ENCODE results near the gene SETD7. TPM values are rescaled to one million over a fixed set of nuclear protein-coding genes. Genes with fewer than 3 reads are reported as not detected.

The SETD7 gene
- polyA plus RNA-seq, 4 donors, result 11.6 to 32.3 (median 15.4) TPM

DNA sequence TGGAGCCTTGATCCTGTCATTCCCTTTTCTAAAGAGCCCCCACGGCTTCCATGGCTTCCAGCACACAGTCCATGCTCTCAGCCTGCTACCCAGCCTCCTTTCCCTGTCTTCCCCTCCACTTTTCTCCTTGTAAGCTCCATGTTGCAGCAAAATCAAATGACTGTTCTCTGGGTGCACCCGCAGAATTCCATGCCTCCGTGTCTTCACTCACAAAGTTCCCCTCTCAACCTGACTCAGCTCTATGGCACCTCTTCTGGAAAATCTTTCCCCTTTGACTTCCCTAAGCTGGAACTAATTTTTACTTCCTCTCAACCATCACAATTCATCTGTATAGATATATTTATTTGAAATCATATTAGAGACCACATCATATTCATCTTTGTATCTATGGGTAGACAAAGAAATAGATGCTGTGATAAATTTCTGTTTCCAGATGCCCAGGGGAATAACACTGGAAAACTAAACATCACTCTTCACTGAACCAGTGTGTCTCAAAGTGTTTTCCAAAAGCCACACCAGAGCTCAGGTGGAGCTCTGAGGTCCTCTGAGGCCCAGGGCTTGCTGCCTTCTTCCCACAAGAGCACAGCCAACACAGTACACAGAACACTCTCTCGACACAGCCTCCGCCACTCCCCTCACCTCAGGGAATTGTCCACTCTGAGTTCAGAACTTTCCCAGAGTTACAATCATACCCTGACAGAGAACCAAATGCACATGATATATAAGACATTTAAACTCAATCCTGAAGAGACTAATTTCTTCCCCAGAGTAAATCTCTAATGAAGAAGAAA lies 3.3 kb downstream of the SETD7 start:
- no peak for DNase-seq (ENCODE audit: low read depth in 4 of 4, low spot score in 3 of 4)

DNA sequence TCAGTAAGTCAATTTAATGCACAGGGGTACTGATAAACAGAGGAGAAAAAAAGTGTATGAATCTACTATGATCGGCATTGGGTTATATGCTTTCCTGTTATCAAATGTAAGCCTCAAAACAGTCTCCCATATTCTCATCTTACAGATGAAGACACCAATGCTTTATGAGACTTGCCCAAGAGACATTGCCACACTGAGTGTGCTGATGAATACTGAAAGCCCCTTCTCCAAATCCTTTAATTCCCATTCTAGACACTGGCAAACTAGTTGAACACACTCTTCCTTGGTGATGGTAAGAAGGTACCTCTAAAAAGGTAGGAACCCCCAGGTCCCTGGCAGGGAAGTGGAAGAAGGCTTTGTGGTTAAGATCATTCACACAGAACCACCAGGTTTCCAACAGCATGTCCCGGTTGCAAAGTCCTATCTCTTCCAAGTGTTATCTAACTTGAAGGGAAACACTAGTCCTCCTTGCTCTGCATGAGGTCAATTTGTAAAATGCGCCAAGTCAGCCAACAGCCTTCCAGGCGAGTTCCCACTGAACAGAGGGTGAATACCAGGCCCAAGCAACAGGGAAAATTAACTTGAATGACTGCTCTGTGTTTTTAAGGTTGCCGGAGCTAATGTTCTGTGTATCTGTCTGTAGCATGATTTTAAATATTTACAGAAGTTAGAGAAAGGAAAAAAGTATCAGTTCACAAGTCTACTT lies 5.1 kb downstream of the SETD7 start:
- DNase-seq (ENCODE audit: low read depth in 4 of 4, low spot score in 3 of 4), result no peak

DNA sequence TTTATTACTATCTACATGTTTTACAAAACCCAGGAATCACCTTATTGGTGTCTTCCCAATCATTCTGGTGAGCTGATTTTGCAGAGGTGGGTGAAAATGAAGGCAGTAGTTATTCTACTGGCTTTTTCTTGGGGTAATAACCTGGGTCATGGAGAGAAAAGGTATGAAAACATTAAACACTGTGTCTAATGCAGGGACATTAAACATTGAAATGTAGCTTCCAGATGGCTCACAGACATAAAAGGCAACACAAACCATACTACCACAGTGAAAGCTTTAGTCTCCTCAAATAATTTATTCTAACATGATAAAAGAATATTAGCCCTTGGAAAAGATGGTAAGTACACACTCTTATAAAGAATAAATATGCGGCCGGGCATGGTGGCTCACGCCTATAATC lies 8.0 kb downstream of the SETD7 start:
- DNase-seq (ENCODE audit: low read depth in 4 of 4, low spot score in 3 of 4), result no peak

DNA sequence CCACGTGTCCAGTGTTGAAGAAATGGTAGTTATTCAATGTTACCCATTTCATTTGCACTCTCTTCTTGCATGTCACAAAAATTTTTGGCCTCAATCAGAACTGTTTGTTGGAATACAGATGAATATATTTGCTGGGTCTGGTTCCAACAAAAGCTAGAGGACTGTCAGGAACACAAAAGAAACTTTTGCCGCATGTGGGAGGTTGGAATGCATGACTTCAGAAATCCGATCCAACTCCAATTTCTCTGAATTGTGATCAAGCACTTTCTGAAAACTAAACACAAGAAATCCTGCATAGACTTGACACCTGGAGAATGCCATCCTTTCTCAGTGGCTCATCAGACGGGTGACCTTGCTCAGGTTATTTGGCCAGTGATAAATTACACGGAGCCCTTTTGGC lies 15.4 kb downstream of the SETD7 start:
- no peak for DNase-seq (ENCODE audit: low read depth in 4 of 4, low spot score in 3 of 4)

DNA sequence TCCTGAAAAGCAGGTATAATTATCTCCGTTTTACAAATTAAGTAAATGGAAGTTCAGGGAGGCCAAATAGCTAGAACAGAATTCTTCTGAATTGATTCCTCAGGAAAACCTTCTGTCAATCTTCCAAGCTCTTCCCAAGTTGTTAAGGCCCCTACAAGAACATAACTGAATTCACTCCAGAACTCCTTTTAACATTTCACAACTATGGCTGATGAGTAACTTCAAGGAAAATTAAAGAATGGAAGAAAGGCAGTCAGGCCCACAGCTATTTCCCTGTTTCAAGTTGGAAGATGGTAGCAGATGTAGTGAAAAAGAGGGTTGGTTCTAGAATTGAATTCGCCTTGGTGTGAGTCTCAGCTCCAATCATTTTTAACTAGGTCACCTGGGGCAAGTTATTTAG lies 15.9 kb downstream of the SETD7 start:
- no peak for DNase-seq (ENCODE audit: low read depth in 4 of 4, low spot score in 3 of 4)

DNA sequence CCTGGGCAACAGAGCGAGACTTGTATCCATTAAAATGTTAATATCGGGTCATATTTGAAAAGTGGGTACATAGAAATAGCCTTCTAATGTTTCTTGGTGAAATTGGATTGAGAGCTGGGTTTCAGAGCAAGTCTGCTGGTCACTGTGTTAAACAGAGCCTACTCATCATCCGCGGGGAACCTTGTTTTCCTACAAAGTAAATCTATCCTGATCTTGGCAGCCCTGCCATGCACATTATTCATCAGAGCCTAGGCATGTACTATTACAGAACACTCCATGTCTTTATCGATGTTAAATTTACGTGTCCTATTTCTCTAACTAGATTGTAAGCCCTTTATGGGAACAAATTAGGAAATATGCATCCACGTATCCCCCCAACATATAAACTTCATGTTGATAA lies 18.7 kb downstream of the SETD7 start:
- no peak for DNase-seq (ENCODE audit: low read depth in 4 of 4, low spot score in 3 of 4)

DNA sequence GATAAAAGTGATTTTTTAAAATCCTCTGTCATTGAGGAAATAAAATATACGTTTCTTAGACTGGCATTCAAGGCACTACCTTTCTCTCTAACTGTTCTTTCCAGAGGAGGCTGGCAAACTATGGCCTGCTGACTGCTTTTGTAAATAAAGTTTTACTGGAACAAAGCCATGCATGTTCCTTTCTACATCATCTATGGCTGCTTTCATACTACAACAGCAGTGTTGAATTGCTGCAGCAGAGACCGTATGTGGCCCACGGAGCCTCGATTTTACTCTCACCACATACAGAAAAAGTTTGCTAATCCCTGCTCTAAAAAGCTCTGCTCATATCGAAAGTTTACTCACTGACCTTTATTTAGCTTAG lies 20.2 kb downstream of the SETD7 start:
- DNase-seq (ENCODE audit: low read depth in 4 of 4, low spot score in 3 of 4), result no peak

DNA sequence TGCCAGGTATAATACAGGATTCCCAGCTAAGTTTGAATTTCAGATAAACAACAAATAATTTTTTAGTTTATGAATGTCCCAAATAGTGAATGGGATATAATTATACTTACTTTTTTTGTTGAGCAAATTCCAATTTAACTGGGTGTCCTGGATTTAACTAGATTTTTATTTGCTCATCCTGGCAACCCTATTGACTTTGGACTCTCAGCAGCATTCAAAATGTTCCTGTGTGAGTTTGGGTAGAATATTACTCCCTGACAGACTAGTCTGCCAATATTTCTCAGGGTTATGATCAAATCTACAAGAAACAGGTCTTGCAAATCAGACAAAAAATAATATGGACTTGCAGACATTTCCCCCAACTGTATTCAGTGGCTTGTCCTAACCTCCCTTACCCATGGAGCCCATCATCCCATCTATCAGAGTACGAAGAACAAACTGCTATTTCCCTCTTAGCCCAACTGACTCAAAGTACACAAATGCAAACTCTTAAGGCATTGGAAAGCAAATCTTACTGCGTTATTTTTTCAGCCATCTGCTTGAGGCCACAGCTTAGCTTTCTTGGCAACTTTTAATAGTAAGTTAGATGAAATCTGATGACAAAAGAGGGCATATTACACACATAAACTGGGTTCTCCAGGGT lies 20.7 kb downstream of the SETD7 start:
- no peak for DNase-seq (ENCODE audit: low read depth in 4 of 4, low spot score in 3 of 4)

DNA sequence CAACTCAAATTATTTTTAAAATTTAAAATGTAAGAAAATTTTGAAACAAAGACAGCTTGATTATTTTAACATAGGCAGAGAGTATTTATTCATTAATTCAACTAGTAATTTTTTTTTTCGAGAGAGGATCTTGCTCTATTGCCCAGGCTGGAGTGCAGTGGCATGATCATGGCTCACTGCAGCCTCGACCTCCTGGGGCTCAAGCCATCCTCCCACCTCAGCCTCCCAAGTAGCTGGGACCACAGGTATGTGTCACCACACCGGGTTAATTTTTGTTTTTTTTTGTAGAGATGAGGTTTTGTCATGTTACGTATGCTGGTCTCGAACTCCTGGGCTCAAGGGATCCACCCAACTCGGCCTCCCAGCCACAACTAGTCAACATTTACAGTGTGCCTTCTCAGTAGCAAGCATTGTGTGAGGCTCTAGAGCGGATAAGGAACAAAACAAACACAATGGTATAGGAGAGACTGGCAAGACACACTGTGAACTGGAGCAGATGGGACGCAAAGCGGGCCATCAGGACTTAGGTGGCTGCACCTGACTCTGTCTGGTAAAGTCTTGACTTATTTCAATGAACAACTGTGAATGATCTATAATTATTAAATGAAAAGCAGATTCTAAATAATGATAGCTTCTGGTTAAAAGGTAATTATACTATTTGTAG lies 21.6 kb downstream of the SETD7 start:
- DNase-seq (ENCODE audit: low read depth in 4 of 4, low spot score in 3 of 4), result no peak

DNA sequence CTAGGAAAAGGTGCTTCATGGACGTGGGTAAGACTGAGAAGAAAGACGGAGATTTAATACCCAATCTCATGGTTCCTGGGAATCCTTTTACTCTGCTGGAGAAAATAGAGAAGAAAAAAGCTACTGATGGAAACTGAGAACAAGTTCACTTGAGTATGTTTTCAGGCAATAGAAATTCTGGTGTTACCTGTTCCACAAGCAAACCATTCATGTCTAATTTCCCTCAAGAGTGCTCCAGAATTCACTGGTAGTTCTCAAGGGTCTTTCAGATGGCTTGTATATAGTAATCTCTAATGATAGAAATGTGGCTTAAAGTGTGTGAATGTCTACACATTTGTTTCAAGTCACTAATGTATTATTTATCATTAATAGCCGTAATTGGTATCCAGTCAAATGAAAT lies 22.5 kb downstream of the SETD7 start:
- no peak for DNase-seq (ENCODE audit: low read depth in 4 of 4, low spot score in 3 of 4)

DNA sequence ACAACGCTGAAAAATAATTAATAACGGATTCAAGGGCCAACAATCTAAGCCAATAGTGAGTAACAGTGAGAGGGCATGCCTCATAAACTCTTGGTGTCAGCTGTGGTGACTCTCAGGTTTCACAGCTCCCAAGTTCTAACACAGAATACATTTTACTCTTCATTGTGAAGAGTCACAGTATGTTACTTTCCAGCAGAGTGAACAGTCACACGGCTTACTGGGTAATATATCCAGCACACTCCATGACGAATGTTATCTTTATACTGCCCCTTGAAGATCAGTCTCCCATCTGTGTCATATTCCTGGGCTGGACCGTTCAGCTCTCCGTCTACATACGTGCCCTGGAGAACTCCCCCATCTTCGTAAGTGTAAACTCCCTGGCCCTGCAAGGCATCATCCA lies 23.1 kb downstream of the SETD7 start:
- peak in 1 of 4 donors; percentile 74 for DNase-seq (ENCODE audit: low read depth in 4 of 4, low spot score in 3 of 4)

DNA sequence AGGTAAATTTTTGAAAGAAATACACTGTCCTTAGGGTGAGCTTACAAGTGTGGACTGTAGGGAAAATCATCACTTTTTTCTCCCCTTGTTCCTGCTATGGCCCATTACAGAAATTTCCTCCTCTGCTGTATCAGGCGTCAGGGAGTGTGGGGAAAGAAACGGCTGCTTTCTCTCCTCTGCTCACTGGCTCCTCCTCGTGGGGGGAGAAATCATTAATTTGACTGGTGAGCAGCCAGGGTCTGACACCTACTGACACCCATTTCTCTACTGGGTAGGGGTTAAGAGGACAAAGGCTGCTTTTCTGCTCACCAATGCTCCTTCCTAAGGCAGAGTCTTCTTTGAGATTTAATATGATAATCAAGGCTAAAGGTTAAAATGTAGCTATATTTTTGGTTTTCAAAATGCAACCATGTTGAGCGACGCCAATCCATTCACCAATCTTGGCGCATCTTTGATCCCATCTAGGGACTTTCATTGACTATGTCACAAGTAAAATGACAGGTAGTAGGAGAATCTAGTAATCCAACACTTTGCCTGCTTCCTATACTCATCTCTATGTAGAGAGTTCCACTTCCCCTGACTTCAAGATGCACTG lies 25.1 kb downstream of the SETD7 start:
- DNase-seq (ENCODE audit: low read depth in 4 of 4, low spot score in 3 of 4), result no peak

DNA sequence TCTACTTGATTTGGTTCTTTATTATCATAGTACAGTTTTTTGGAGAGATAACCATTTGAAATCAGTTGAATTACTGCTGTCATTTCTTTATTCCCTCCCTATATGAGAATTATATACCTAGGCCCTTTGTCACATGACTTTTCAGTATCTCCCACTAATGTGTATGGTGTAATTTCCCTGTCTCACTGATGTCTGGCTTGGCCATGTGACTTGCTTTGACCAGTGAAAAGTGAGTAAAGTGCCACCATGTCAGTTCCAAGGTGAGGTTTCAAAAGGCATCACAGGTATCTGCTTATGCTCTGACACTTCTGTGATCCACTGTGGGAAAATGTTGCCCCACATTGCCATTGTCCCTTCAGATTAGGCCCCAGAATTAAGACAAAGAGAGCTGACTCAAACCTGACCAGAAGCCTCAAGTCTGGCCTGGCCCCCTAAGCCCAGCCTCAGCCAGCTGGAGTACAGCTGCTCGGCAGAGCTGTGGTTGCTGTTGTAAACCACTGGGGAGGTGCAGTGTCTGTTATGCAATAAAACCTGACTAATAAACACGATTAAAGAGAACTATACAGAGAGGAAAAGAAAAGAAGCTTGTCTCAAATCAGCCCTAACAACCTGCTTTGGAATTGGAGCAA lies 27.5 kb downstream of the SETD7 start:
- peak in 1 of 4 donors; percentile 43 for DNase-seq (ENCODE audit: low read depth in 4 of 4, low spot score in 3 of 4)

DNA sequence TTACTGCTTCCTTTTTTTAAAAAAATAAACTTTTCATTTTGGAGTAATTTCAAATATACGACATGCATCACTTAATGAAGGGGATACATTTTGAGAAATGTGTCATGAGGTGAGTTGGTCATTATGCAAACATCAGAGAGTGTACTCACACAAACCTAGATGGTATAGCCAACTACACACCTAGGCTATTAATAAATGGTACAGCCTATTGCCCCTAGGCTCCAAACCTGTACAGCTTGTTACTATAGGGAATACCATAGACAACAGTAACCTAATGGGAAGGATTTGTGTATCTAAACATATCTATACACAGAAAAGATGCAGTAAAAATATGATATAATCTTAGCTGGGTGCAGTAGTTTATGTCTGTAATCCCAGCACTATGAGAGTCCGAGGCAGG lies 29.1 kb downstream of the SETD7 start:
- no peak for DNase-seq (ENCODE audit: low read depth in 4 of 4, low spot score in 3 of 4)

DNA sequence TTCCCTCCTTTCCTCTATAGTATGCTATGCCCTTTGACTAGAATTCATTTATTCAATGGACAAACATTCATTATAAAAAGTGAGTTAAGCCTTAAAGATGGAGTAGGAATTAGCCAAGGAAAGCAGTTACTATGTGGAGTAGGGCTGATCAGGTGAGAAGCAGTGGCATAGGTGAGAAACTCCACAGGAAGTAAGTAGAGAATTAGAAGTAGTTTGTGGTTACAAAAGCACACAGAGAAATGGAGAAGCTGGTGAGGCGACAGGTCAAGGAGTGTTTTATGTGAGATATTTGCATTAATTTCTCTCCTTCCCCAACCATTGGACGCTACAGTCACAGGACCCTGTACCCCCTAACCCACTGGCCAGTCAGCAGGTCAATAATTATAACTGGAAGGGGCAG lies 30.6 kb downstream of the SETD7 start:
- DNase-seq (ENCODE audit: low read depth in 4 of 4, low spot score in 3 of 4), result no peak

DNA sequence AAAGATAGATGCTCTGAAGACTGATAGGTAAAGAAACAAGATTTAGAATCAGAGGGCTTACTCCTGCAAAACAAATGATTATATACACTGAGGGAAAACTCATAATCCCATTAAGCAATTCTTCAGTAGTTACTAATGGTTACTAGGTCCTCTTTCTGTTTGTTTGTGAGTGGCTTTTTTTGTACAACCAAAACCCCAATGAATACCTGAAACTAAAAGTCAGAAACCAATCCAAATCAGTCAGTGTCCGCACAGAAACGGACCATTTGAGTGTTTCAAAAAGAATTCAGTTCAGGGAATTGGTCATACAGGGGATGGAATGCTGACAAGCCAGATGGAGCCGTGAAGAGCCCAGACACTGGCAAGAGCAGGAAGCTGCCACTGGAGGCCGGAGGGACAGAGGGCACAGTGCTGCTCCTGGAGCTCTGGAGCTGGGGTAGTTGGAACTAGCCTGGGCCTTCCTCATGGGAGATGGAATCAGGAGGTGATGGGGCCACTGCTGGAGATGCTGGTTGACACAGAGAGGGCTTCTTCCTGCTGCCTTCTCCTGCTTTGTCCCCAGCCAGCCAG lies 31.9 kb downstream of the SETD7 start:
- no peak for DNase-seq (ENCODE audit: low read depth in 4 of 4, low spot score in 3 of 4)

DNA sequence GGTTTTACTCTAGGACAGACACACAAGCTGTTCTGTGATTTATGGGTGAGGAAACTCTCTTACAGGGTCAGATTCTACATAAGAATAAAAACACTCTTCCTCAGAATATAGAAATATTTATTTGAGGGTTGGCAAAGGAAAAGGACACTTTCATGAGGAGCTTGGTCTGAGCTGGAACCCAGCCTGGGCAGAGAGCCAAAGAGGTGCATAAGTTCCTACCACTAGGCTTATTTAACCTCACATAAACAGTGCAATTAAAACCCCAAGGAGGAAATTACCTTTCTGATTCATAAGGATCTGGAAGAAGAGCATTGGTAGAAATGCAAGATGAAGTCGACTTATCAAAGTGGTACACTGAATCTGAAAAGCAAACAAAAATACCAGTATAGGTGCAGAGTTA lies 32.9 kb downstream of the SETD7 start:
- no peak for DNase-seq (ENCODE audit: low read depth in 4 of 4, low spot score in 3 of 4)

DNA sequence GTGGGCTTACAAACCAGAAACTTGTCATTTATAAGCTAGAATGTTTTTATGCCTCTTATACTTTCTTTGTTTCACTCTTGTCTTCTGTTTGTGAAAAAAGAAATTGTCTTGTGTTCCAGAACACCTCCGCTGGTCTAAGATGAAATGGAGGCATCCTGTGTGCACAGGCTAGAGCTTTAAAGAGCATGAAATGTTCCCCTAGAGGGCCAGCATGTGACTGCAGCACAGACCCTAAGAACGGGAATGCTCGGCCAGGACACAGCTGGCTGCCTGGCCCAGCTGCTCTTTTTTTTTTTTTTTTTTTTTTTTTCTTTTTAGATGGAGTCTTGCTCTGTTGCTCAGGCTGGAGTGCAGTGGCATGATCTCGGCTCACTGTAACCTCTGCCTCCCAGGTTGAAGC lies 33.6 kb downstream of the SETD7 start:
- no peak for DNase-seq (ENCODE audit: low read depth in 4 of 4, low spot score in 3 of 4)

DNA sequence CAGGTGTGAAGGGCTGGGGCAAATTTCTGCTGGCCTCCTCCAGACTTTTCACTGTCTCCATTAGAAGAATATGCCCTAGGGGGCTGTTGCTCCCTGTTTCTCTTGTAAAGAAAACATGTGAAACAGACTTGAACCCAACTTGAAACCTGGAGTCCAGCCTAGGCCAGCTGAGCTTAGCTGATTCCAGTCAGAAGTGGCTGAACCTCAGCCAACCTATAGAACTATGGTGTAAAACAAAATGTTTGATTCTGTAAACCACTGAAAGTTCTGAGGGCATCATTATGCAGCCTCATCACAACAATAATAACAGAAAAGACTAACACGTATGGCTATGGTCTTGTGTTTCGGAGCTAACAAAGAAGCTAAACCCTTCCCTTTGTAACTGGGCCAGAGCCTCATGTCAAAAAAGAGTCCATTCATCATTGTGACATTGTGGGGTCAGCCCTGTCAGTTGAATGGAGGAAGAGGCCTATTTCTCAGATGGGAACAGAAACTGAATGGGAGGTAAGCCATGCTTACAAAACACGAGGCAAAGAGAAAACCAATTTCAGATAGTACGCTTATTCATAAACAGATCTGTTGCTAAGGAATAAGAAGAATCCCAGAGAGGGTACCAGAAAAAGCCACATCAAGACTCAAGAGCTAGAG lies 34.1 kb downstream of the SETD7 start:
- no peak for DNase-seq (ENCODE audit: low read depth in 4 of 4, low spot score in 3 of 4)

DNA sequence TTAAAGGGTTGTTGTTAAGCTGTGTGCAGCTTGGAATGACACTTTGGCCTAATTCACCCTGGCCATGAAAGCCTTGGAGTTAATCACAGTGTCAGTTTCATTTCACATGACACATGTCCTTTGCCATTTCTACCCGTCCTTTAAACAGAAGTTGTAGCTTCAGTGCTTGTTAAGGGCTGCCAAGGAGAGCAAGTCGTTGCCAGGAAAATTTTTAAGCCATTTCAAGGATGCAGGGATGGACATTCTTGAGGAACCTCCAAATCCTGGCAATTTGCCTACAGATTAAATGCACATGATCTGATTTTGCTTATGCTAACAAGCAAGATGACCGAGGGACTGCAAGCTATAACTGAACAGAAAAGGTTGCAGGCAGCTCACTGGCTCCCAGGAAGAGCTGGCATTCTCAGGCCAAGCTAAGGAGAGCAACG lies 40.5 kb downstream of the SETD7 start:
- no peak for DNase-seq (ENCODE audit: low read depth in 4 of 4, low spot score in 3 of 4)
